Endothelial cell (in vitro differentiated cells): ENCODE results near the gene OR6J1. TPM values are rescaled to one million over a fixed set of nuclear protein-coding genes. Genes with fewer than 3 reads are reported as not detected.
A peak's percentile ranks its signal among the peaks of the same experiment; 100 is the strongest.

Source experiments
- DNase-seq: peaks from one replicate; pipeline ENCODE4 v3.0.0; 2021; ENCODE audit warnings: low spot score
- H3K27ac Mint-ChIP-seq: one replicate; pipeline ENCODE4 v1.8.0; 2021; ENCODE audit warnings: mixed read lengths, inconsistent platforms; ENCODE audit not compliant: unreplicated experiment
- H3K27me3 Mint-ChIP-seq: one replicate; pipeline ENCODE4 v1.8.0; 2021; ENCODE audit warnings: mild to moderate bottlenecking, moderate library complexity, mixed read lengths, inconsistent platforms; ENCODE audit not compliant: unreplicated experiment
- H3K36me3 Mint-ChIP-seq: one replicate; pipeline ENCODE4 v1.8.0; 2021; ENCODE audit warnings: mild to moderate bottlenecking, low read depth, mixed read lengths, inconsistent platforms; ENCODE audit not compliant: unreplicated experiment
- H3K4me1 Mint-ChIP-seq: one replicate; pipeline ENCODE4 v1.8.0; 2021; ENCODE audit warnings: mild to moderate bottlenecking, mixed read lengths, inconsistent platforms; ENCODE audit not compliant: unreplicated experiment
- H3K4me3 Mint-ChIP-seq: one replicate; pipeline ENCODE4 v1.8.0; 2021; ENCODE audit warnings: mild to moderate bottlenecking, mixed read lengths, inconsistent platforms; ENCODE audit not compliant: unreplicated experiment
- H3K9me3 Mint-ChIP-seq: one replicate; pipeline ENCODE4 v1.8.0; 2021; ENCODE audit warnings: mixed read lengths, inconsistent platforms; ENCODE audit not compliant: unreplicated experiment
- CTCF ChIP-seq: fragments of 200-600 bp; sonication (generic); IDR thresholded peaks from one replicate; pipeline ENCODE4 v1.5.0; 2021; ENCODE audit warnings: antibody characterized with exemption; ENCODE audit not compliant: unreplicated experiment
- total RNA-seq: library from RNA; stranded (reverse); fragmentation: NEBNext Ultra II Directional; extraction: Animal tissue kit (Norgen Biotek cat#: 25700); gene quantifications from one replicate; pipeline ENCODE4 v1.2.1, GENCODE V29; 2021; ENCODE audit not compliant: unreplicated experiment

OR6J1 gene
- total RNA-seq, 1 donor from 2014 or later = not detected

GRCh38 chr14:22583994-22584393 is 60.2 kb downstream of the OR6J1 start:
- Mint-ChIP-seq H3K4me1 (peaks cover 53% of the 10 kb centered on the region), H3K27ac (peak overlapping the region; percentile 1), H3K27me3 (peaks cover 9% of the 10 kb centered on the region), H3K4me3 (no peak overlapping the region), H3K36me3 (peaks cover 12% of the 10 kb centered on the region), H3K9me3 (no peaks in the 10 kb centered on the region)
- DNase-seq = no peak
- TF ChIP-seq CTCF = no peak

Other genes starting within 250 kb of the OR6J1 start
- gene DAD1, start 55.1 kb downstream of the OR6J1 start, total RNA-seq = 250 TPM
- 77.7 TPM for gene ABHD4, start 46.1 kb downstream of the OR6J1 start, total RNA-seq
- gene OXA1L, start 122.3 kb upstream of the OR6J1 start, total RNA-seq = 168 TPM
- gene SLC7A7, start 171.1 kb upstream of the OR6J1 start, total RNA-seq = 15.0 TPM
- 126 TPM for gene MRPL52, start 185.5 kb upstream of the OR6J1 start, total RNA-seq
- 819 TPM for gene MMP14, start 192.2 kb upstream of the OR6J1 start, total RNA-seq
- gene LRP10, start 227.4 kb upstream of the OR6J1 start, total RNA-seq = 105 TPM
- gene REM2, start 238.9 kb upstream of the OR6J1 start, total RNA-seq = 0.36 TPM